Endothelial cell of umbilical vein (primary cell): Measurements from ENCODE around the gene ABTB2. TPM values are rescaled to one million over a fixed set of nuclear protein-coding genes. Genes with fewer than 3 reads are reported as not detected.
A peak's percentile ranks its signal among the peaks of the same experiment; 100 is the strongest.

ENCODE experiments used
- BruUV-seq: library from RNA; stranded (reverse); fragments of 400-500 nt; replicated peaks from 2 replicates; lab custom pipeline; 2021; lab: Mats Ljungman, UMichigan
- CTCF ChIA-PET: fragments of 300-600, 350-600 bp; sonication (Branson Sonifier 250); formaldehyde crosslinking; loops from one replicate; lab custom pipeline; 2021; ENCODE audit warnings: antibody characterized with exemption, inconsistent platforms; lab: Charles Lee
- POLR2A ChIA-PET: fragments of 300-600, 350-600 bp; sonication (Branson Sonifier 250); formaldehyde crosslinking; loops from one replicate; lab custom pipeline; 2021; ENCODE audit warnings: antibody characterized with exemption, inconsistent platforms; lab: Charles Lee
- DNase-seq: peaks from one replicate; pipeline ENCODE4 v3.0.0-alpha.2; 2011; ENCODE audit warnings: low read depth, low spot score
- FAIRE-seq: peaks from 2 replicates; lab custom pipeline; 2011; peaks lifted over from hg19 to GRCh38; lab: Jason Lieb, UNC
- H2AFZ ChIP-seq: 2 replicates; pipeline ENCODE4 v1.6.0; 2012; ENCODE audit warnings: low read depth, low read length, control low read depth, inconsistent platforms
- H3K27ac ChIP-seq: 2 replicates; pipeline ENCODE4 v1.5.1; 2011; ENCODE audit warnings: low read depth, mild to moderate bottlenecking, control low read depth, low read length, moderate library complexity; ENCODE audit not compliant: insufficient read depth
- H3K27me3 ChIP-seq, 2 experiments: 2 replicates each; pipeline versions ENCODE4 v1.6.0 to v1.6.1; 2011; ENCODE audit warnings: low read length in 2 of 2, mixed read lengths in 1 of 2; ENCODE audit not compliant: control insufficient read depth in 2 of 2, insufficient read depth in 2 of 2
- H3K36me3 ChIP-seq, 2 experiments: 2 replicates in 1 of 2; 3 replicates in 1 of 2; pipeline ENCODE4 v1.5.1; 2011; ENCODE audit warnings: low read length in 2 of 2, mild to moderate bottlenecking in 1 of 2, moderate library complexity in 1 of 2; ENCODE audit not compliant: control insufficient read depth in 2 of 2, insufficient read depth in 2 of 2; ENCODE audit errors: extremely low read depth in 1 of 2
- H3K4me1 ChIP-seq: 3 replicates; pipeline ENCODE4 v1.5.1; 2011; ENCODE audit warnings: mild to moderate bottlenecking, low read length; ENCODE audit not compliant: control insufficient read depth, insufficient read depth; ENCODE audit errors: extremely low read depth
- H3K4me2 ChIP-seq: 2 replicates; pipeline ENCODE4 v1.6.1; 2011; ENCODE audit warnings: low read length, control low read depth, mixed read lengths; ENCODE audit not compliant: insufficient read depth
- H3K4me3 ChIP-seq, 3 experiments: fragments of 200-600 bp in 1 of 3; sonication (generic), shearing (Covaris generic) in 1 of 3; replicated peaks in 1 of 3; 2 replicates each; pipeline ENCODE4 v1.5.1; 2011 to 2016; ENCODE audit warnings: control low read depth in 3 of 3, low read length in 3 of 3, mild to moderate bottlenecking in 2 of 3, inconsistent platforms in 1 of 3, low read depth in 1 of 3, moderate library complexity in 1 of 3; ENCODE audit not compliant: insufficient read depth in 1 of 3
- H3K79me2 ChIP-seq: 2 replicates; pipeline ENCODE4 v1.6.0; 2012; ENCODE audit warnings: low read length, inconsistent platforms; ENCODE audit not compliant: control insufficient read depth, insufficient read depth
- H3K9ac ChIP-seq: replicated peaks from 2 replicates; pipeline ENCODE3; 2011; ENCODE audit warnings: low read length, control low read depth; ENCODE audit not compliant: insufficient read depth; ENCODE audit errors: extremely low read depth
- H3K9me1 ChIP-seq: replicated peaks from 3 replicates; pipeline ENCODE4 v1.6.0; 2011; ENCODE audit warnings: mild to moderate bottlenecking, low read length; ENCODE audit not compliant: control insufficient read depth, insufficient read depth; ENCODE audit errors: extremely low read depth
- H3K9me3 ChIP-seq: replicated peaks from 2 replicates; pipeline ENCODE4 v1.5.1; 2012; ENCODE audit warnings: low read length, inconsistent platforms; ENCODE audit not compliant: control insufficient read depth, insufficient read depth
- H4K20me1 ChIP-seq: replicated peaks from 2 replicates; pipeline ENCODE3; 2011; ENCODE audit warnings: mild to moderate bottlenecking, low read length; ENCODE audit not compliant: control insufficient read depth, insufficient read depth; ENCODE audit errors: extremely low read depth
- EZH2 ChIP-seq: IDR thresholded peaks from 2 replicates; pipeline ENCODE4 v1.6.1; 2012; ENCODE audit warnings: borderline replicate concordance, low read depth, mild to moderate bottlenecking, moderate library complexity, low read length, inconsistent platforms; ENCODE audit not compliant: severe bottlenecking
- FOS ChIP-seq: IDR thresholded peaks from 2 replicates; pipeline ENCODE4 v1.6.1; 2011; ENCODE audit warnings: mild to moderate bottlenecking, low read length, moderate library complexity, borderline replicate concordance; ENCODE audit not compliant: insufficient read depth
- GATA2 ChIP-seq: IDR thresholded peaks from 2 replicates; pipeline ENCODE4 v1.7.0; 2011; ENCODE audit warnings: low read depth, mild to moderate bottlenecking, moderate library complexity, mixed read lengths, low read length; ENCODE audit not compliant: insufficient read length, insufficient read depth
- JUN ChIP-seq: IDR thresholded peaks from 2 replicates; pipeline ENCODE4 v1.6.1; 2011; ENCODE audit warnings: borderline replicate concordance, low read depth; ENCODE audit not compliant: insufficient read length, insufficient read depth
- MYC ChIP-seq: IDR thresholded peaks from one replicate; pipeline ENCODE4 v1.6.1; 2011; ENCODE audit warnings: mild to moderate bottlenecking, low read depth, low read length
- POLR2A ChIP-seq: IDR thresholded peaks from 2 replicates; pipeline ENCODE4 v1.6.1; 2012; ENCODE audit warnings: low read depth, mild to moderate bottlenecking, control low read depth, low read length
- POLR2AphosphoS5 ChIP-seq: IDR thresholded peaks from 2 replicates; pipeline ENCODE4 v1.6.1; 2012; ENCODE audit warnings: low read depth, mild to moderate bottlenecking, control low read depth, low read length, moderate library complexity; ENCODE audit not compliant: insufficient read depth
- dilution Hi-C: fragments of 300-500 bp; cut with MboI; formaldehyde crosslinking; loops from one replicate; pipeline ENCODE4 v1.15.0; 2019; ENCODE audit warnings: low sequenced_read_pairs; ENCODE audit not compliant: extremely low pct_ligation_motif_present
- intact Hi-C: fragments of 100-400 bp; cut with micrococcal nuclease; formaldehyde crosslinking; loops from one replicate; pipeline ENCODE4 v1.10.0; 2022
- polyA plus RNA-seq, 4 experiments: library from polyadenylated mRNA; depleted of rRNA in 3 of 4; stranded (reverse) in 3 of 4; unstranded in 1 of 4; fragments of >200 nt; gene quantifications; 2 replicates each; pipeline versions ENCODE4 v1.2.1 to v1.2.3, GENCODE V29; 2011 to 2012; ENCODE audit warnings: missing spikeins in 1 of 4
- total RNA-seq: library from RNA; stranded (reverse); gene quantifications from 2 replicates; pipeline ENCODE4 v1.2.3, GENCODE V29; 2021
- TF ChIP-seq, protein P1 (sequence below), 2 donors: IDR thresholded peaks; 1 replicate in 1 of 2; 2 replicates in 1 of 2; pipeline ENCODE4 v1.5.1; 2011; ENCODE audit warnings: low read length in 2 of 2, mild to moderate bottlenecking in 2 of 2, moderate library complexity in 2 of 2, control low read depth in 1 of 2, inconsistent platforms in 1 of 2, low read depth in 1 of 2; ENCODE audit not compliant: insufficient read depth in 1 of 2; ENCODE audit errors: extremely low read depth in 1 of 2
- TF ChIP-seq, protein P2 (sequence below): IDR thresholded peaks from 2 replicates; pipeline ENCODE4 v1.6.1; 2011; ENCODE audit not compliant: insufficient read depth, insufficient read length

Gene ABTB2
- total and polyA plus RNA-seq, 2 donors (not counting 3 experiments of a cell fraction or from before 2014, with no cell fraction given) = 0.11 to 0.14 TPM

DNA sequence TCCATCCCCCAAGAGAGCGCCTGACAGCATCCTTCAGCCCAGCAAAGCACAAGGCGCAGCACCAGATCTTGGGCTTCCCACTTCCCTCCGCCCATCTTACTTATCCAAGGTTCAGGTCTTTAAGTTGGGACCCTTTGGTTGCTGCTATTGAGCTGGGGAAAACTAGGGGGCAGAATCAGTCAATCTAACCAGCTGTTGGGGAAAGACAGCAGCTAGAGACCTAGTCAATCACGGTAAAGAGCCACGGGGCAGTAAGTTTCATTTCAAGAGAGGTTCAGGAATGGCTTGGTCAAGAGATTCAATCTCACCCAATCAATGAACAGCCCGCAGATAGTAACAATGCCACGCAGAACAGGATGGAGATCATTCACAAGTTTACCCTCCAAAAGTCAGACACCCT lies 1.7 kb downstream of the ABTB2 start:
- Histone ChIP-seq H3K9ac (no peak overlapping the region), H3K4me2 (no peak overlapping the region), H3K27me3 (peaks cover 23 to 37% of the 10 kb centered on the region in 2 experiments), H3K9me3 (no peaks in the 10 kb centered on the region), H4K20me1 (no peaks in the 10 kb centered on the region), H2AFZ (no peak overlapping the region), H3K9me1 (no peaks in the 10 kb centered on the region), H3K79me2 (no peaks in the 10 kb centered on the region), H3K4me3 (no peak overlapping the region), H3K36me3 (no peaks in the 10 kb centered on the region), H3K27ac (no peak overlapping the region), H3K4me1 (peaks cover 14% of the 10 kb centered on the region)
- FAIRE-seq (peak; percentile 12), DNase-seq (no peak)
- POLR2A ChIA-PET = no interaction called here
- TF ChIP-seq, protein P1, sequence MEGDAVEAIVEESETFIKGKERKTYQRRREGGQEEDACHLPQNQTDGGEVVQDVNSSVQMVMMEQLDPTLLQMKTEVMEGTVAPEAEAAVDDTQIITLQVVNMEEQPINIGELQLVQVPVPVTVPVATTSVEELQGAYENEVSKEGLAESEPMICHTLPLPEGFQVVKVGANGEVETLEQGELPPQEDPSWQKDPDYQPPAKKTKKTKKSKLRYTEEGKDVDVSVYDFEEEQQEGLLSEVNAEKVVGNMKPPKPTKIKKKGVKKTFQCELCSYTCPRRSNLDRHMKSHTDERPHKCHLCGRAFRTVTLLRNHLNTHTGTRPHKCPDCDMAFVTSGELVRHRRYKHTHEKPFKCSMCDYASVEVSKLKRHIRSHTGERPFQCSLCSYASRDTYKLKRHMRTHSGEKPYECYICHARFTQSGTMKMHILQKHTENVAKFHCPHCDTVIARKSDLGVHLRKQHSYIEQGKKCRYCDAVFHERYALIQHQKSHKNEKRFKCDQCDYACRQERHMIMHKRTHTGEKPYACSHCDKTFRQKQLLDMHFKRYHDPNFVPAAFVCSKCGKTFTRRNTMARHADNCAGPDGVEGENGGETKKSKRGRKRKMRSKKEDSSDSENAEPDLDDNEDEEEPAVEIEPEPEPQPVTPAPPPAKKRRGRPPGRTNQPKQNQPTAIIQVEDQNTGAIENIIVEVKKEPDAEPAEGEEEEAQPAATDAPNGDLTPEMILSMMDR (IDR thresholded peaks at IDR 0.05; ENCODE audit: extremely low read depth in 1 of 2, insufficient read depth in 1 of 2, low read depth in 1 of 2, low read length in 2 of 2) = no peak
- no peak for TF ChIP-seq GATA2
- TF ChIP-seq POLR2A = no peak
- TF ChIP-seq POLR2AphosphoS5 = no peak
- TF ChIP-seq MYC = no peak
- no peak for TF ChIP-seq EZH2
- no peak for TF ChIP-seq JUN
- TF ChIP-seq FOS = no peak
- TF ChIP-seq, protein P2, sequence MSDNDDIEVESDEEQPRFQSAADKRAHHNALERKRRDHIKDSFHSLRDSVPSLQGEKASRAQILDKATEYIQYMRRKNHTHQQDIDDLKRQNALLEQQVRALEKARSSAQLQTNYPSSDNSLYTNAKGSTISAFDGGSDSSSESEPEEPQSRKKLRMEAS = no peak
- dilution Hi-C loops = no loop called here
- intact Hi-C loops = loop anchor here (5.0 kb wide), 1 partner anchor 304 kb away; the partner anchor contains the start of gene CAPRIN1
- BruUV-seq = no TSS peak
- CTCF ChIA-PET = interaction anchor here (1.4 to 5.1 kb wide), 2 partner anchors 183 to 229 kb away, joined by 3 to 97 read pairs; no protein-coding TSS in a partner anchor
